SU-DHL-6 (cell line): ENCODE measurements around the gene CTRB1.

Experiments
- EZH2phosphoT487 ChIP-seq: fragments of 200-600 bp; sonication (generic), shearing (Covaris generic); conservative IDR thresholded peaks from 2 replicates; pipeline ENCODE4 v1.6.1; 2018; ENCODE audit warnings: mild to moderate bottlenecking, antibody characterized with exemption, low read length, moderate library complexity, mixed read lengths
- TF ChIP-seq, protein P1 (sequence below): fragments of 200-600 bp; sonication (generic); IDR thresholded peaks from one replicate; pipeline ENCODE4 v1.5.1; 2017; ENCODE audit warnings: antibody characterized with exemption, mild to moderate bottlenecking, low read length, moderate library complexity; ENCODE audit not compliant: insufficient read depth, poor library complexity, severe bottlenecking

- TF ChIP-seq, protein P1, sequence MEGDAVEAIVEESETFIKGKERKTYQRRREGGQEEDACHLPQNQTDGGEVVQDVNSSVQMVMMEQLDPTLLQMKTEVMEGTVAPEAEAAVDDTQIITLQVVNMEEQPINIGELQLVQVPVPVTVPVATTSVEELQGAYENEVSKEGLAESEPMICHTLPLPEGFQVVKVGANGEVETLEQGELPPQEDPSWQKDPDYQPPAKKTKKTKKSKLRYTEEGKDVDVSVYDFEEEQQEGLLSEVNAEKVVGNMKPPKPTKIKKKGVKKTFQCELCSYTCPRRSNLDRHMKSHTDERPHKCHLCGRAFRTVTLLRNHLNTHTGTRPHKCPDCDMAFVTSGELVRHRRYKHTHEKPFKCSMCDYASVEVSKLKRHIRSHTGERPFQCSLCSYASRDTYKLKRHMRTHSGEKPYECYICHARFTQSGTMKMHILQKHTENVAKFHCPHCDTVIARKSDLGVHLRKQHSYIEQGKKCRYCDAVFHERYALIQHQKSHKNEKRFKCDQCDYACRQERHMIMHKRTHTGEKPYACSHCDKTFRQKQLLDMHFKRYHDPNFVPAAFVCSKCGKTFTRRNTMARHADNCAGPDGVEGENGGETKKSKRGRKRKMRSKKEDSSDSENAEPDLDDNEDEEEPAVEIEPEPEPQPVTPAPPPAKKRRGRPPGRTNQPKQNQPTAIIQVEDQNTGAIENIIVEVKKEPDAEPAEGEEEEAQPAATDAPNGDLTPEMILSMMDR, result no peak
- TF ChIP-seq EZH2phosphoT487, result no peak
Observed at GRCh38 chr16:75219088-75219487, 300 bp downstream of the CTRB1 start.
